ENCODE data around the gene CNEP1R1.

DNA sequence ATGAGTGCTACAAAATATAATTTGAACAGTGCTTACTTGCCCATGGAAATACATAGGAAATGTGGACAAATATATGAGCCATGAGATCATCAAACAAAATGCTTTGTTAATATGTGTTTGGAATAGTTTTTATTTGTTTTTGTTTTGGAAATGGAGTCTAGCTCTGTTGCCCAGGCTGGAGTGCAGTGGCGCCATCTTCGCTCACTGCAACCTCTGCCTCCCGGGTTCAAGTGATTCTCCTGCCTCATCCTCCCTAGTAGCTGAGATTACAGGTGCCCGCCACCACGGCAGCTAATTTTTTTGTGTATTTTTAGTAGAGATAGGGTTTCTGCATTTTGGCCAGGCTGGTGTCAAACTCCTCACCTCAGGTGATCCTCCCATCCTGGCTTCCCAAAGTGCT lies 2.8 kb downstream of the CNEP1R1 start:
- TF ChIP-seq, protein P1, sequence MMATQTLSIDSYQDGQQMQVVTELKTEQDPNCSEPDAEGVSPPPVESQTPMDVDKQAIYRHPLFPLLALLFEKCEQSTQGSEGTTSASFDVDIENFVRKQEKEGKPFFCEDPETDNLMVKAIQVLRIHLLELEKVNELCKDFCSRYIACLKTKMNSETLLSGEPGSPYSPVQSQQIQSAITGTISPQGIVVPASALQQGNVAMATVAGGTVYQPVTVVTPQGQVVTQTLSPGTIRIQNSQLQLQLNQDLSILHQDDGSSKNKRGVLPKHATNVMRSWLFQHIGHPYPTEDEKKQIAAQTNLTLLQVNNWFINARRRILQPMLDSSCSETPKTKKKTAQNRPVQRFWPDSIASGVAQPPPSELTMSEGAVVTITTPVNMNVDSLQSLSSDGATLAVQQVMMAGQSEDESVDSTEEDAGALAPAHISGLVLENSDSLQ (IDR thresholded peaks at IDR 0.05) = no peak
- TF ChIP-seq, protein P2, sequence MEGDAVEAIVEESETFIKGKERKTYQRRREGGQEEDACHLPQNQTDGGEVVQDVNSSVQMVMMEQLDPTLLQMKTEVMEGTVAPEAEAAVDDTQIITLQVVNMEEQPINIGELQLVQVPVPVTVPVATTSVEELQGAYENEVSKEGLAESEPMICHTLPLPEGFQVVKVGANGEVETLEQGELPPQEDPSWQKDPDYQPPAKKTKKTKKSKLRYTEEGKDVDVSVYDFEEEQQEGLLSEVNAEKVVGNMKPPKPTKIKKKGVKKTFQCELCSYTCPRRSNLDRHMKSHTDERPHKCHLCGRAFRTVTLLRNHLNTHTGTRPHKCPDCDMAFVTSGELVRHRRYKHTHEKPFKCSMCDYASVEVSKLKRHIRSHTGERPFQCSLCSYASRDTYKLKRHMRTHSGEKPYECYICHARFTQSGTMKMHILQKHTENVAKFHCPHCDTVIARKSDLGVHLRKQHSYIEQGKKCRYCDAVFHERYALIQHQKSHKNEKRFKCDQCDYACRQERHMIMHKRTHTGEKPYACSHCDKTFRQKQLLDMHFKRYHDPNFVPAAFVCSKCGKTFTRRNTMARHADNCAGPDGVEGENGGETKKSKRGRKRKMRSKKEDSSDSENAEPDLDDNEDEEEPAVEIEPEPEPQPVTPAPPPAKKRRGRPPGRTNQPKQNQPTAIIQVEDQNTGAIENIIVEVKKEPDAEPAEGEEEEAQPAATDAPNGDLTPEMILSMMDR (IDR thresholded peaks at IDR 0.05 in 2 of 3, conservative IDR thresholded peaks at IDR 0.05 in 1 of 3; ENCODE audit: control insufficient read depth in 2 of 3, extremely low read depth in 1 of 3, insufficient read depth in 1 of 3, low read depth in 3 of 3, low read length in 3 of 3) = no peak
- TF ChIP-seq NFXL1 (IDR thresholded peaks at IDR 0.05; ENCODE audit: borderline replicate concordance) (no peak), SPI1 (IDR thresholded peaks at IDR 0.05; ENCODE audit: borderline replicate concordance, insufficient read depth, low read depth, low read length) (no peak), ZNF274 (IDR thresholded peaks at IDR 0.05; ENCODE audit: insufficient read depth, insufficient read length) (no peak), MEF2A (IDR thresholded peaks at IDR 0.05; ENCODE audit: insufficient read depth, low read depth, low read length) (no peak)
- TF ChIP-seq, protein P3, sequence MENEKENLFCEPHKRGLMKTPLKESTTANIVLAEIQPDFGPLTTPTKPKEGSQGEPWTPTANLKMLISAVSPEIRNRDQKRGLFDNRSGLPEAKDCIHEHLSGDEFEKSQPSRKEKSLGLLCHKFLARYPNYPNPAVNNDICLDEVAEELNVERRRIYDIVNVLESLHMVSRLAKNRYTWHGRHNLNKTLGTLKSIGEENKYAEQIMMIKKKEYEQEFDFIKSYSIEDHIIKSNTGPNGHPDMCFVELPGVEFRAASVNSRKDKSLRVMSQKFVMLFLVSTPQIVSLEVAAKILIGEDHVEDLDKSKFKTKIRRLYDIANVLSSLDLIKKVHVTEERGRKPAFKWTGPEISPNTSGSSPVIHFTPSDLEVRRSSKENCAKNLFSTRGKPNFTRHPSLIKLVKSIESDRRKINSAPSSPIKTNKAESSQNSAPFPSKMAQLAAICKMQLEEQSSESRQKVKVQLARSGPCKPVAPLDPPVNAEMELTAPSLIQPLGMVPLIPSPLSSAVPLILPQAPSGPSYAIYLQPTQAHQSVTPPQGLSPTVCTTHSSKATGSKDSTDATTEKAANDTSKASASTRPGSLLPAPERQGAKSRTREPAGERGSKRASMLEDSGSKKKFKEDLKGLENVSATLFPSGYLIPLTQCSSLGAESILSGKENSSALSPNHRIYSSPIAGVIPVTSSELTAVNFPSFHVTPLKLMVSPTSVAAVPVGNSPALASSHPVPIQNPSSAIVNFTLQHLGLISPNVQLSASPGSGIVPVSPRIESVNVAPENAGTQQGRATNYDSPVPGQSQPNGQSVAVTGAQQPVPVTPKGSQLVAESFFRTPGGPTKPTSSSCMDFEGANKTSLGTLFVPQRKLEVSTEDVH (IDR thresholded peaks at IDR 0.05; ENCODE audit: low read depth, partially characterized antibody) = no peak
